Stimulated activated CD4-positive, alpha-beta T cell treated with anti-CD3 and anti-CD28 coated beads, Interleukin-15, amount 100 ng/mL, for 48 hours (primary cell): ENCODE measurements around the gene EHD4.

Source experiments
- DNase-seq, 2 donors: peaks; one replicate each; pipeline ENCODE4 v3.0.0-alpha.2; 2020; ENCODE audit warnings: low read depth in 2 of 2

The EHD4 gene

DNA sequence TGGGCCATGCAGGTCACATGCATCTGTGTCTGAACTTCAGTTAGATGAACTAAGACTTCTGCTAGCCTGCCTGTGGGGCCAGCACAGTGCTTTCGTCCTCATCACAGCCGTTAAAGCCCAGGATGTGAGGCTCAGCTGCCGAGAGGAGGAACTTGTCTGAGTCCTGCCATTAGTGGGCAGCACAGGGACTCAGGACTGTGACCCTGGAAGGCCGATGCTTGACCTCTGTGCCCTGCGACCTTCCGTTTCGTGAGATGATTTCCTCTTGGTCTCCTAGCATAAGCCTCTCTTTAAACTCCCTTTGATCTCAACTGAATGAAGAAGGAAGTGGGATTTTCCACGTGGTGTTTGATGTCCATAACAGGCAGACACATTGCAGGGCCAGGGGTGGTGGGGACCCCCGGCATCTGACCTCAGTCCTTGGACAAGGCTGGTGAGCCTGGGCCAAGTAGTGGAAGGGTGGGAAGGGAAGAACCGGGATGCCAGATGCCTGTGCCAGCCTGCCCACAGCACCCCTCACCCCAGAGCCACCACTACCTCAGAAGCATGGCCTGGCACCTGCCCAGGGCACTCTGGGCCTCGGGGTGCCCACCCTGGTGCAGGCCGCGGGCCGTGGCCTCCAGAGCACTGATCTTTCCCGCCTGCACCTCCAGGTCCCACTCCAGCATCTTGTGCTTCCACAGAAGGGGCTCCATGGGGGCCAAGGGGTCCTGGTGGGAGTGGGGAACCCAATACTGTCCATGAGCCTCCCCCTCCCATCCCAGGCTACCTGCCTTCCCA lies 112.1 kb downstream of the EHD4 start:
- DNase-seq = no peak

DNA sequence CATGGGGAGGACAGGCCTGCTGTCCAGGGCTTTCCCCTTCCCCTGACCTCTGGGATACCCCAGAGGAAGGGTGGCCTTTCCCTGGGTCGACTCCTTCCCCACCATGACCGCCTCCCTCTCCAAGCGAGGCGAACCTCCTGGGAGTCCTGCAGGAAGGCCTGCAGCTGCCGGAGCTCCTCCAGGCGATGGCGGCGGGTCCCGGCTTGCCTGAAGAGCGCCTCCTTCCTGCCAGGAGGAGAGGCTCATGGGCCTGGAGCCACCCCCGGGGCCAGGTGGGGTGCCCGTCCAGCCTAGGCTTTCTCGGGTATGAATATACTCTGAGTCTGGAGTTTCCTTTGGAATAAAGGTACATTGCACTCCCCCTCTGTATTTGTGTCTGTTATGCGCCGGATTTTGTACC lies 113.6 kb downstream of the EHD4 start:
- no peak for DNase-seq

DNA sequence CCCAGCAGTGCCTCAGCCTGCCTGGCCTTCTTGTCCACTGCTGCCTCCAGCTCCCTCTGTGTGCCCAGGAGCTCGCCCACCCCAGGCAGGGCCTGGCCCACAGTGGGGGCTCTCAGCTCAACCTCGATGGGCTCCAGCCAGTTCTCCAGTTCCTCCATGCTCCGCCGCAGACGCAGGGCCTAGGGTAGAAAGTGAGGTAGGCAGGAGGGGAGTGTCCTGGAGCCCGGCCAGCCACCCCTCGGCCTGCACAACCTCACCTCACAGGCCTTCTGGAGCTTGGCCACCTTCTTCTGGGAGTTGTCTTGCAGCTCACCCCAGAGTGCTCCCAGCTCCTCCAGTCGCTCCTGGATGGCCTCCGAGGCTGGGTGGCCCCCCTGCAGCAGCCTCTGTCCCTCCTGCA lies 115.0 kb downstream of the EHD4 start:
- no peak for DNase-seq

DNA sequence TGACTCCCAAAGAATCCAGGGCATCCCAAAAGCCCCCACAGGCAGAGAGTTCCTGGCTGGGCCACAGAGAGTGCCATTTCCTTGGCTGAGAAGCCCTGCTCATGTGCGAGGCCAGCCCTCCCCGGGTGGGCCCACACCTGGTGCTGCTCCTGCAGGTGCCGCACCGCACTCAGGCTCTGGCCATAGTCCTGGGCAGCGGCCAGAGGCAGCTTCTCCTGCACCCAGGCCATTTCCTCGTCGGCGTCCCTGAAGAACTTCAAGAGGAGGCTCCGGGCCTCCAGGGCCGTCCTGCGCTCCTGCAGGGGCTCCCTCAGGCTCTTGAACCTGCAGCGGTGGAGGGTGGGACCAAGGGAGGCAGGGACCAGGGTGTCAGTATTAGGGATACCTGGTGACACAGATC lies 115.6 kb downstream of the EHD4 start:
- DNase-seq = no peak

DNA sequence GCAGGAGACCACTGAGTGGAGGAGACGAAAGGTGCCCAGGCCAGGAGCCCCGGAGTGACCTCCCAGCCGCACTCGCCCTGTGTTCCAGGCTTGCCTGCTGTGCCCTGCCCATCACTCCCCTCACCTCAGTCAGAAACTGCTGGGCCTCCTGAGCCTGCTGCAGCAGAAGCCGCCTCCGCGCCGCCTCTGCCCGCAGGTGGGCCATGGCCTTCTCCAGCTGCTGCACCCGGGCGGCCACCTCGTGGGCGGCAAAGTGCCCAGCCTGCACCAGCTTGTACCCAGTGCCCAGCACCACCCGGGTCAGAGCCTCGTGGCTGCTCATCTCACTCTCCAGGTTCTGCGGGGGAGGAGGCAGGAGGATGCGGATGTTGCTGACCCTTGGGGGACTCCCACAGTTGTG lies 116.1 kb downstream of the EHD4 start:
- DNase-seq = no peak

DNA sequence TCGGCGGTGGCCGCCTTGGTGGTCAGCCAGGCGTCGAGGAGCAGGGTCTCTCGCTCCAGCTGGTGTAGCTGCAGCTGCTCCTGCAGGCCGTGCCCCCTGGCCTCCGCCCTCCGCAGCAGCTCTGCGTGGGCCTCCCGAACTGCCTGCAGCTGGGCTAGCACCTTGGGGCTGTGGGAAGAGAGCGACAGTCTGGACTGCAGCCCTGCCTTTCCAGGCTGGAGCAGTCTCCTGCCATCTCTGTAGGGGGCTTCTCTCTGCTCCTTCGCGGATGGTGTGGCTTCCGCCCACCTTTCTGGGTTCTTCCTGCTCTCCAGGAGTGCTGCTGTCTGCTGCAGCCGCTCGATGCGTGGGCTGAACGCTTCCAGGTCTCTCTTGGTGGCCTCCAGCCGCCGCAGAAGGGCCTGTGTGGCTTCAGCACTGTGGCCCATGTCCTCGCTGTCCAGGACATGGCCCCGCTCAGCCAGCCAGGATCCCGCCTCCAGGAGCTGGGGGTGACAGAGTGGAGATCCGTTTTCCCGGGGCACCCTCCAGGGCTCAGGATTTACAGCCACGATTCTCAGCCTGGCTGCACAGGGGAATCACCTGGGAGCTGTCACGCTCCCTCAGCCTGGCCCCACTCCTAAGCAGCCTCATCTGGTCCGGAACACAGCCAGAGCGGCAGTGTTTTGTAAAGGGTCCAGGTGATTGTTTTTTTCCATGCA lies 116.9 kb downstream of the EHD4 start:
- DNase-seq = no peak

DNA sequence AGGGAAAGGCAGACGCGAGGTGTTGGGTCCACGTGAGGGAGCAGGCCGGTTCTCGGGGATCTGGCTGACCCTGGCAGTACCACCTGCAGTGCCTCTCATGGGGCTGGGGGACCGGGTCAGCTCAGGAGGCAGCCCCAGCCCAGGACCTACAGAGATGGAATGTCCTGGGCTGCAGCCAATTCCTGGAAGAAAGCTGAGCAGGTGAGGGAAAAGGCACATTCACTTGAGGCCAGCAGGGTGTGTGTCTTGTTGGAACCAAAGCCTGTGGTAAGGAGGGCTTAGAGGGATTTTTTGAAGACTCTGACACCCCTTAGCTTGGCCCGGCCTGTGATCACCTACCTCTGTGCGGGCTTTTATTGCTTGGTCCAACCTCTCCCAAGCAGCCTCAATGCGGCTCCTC lies 117.9 kb downstream of the EHD4 start:
- no peak for DNase-seq

DNA sequence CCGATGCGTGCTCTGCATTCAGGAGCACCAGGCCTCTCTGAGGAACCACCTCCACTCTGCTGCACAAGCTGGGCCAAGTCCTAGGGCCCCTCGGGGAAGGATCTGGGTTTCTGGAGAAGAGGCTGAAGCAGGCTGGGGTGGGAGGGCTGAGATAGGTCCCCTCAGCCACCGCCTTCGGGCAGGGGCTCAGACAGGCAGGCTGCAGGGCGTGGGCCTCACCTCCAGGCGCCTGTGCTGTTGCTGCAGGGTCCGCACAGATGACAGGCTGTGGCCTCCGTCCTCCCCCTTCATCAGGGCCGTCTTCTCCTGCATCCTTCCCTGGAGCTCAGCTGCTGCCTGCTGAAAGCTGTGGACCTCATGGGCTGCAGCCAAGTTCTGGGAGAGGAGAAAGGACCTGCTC lies 118.5 kb downstream of the EHD4 start:
- no peak for DNase-seq

DNA sequence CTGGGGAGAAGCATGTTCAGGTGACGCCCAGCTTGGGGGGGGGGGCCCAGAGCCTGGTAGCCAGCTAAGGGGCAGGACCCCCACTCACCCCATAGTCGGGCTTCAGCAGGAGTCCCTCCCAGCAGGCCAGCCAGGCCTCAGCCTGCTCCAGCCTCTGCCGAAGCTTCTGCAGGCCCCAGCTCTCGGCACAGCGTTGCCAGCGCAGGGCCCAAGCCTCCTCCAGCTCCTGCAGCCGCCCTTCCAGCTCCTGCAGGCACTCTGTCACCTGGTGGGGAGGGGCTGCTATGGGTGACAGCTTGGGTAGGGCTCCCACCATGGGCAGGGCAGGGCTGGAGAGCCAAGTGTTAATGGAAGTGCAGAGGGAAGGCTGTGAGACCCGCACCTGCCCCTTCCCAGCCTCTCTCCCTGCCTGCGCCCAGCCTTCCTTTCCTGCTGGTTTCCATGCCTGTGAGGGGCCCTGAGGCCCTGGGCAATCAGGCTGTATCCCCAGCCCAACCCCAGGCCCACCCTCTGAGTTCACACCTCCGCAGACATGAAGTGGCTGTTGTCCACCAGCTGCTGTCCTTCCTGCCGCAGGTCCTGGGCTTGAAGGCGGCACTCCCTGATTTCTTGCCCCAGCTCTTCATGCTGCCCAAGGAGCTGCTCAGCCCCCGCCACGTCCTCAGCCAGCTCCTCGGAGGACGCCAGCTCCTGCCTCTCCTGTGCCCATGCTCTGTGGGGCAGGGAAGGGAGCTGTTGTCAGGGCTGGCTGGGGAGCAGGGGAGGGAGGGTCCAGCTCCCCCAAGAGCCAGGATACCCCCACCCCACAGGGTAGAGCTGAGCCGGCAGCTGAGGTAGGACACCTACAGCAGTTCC lies 119.4 kb downstream of the EHD4 start:
- DNase-seq = no peak

DNA sequence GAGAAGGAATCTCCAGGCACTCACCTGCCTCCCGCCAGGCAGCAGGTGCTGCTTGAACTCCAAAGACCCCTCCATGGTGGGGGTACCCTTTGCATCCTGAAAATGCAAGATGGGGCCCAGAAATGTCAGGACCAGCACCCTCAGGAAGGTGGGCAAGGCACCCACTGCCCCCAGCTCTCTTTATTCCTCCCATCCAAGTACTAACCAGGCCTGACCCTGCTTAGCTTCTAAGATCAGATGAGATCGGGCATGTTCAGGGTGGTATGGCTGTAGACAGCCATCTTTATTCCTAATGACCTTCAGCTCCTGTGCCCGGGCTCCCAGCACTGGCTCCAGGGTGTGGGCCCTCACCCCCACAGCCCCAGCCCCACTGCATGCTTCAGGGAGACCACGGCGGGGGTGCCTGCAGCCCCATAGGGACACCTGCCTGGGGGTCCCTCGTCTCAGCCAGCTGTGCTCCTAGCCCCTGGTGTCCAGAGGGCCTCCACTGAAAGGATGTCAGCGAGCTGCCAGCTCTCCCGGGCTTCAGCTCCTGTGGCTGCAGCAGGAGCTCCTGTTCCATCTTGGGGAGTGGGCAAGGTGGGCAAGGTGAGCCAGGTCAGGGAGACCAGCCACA lies 120.5 kb downstream of the EHD4 start:
- DNase-seq = no peak

DNA sequence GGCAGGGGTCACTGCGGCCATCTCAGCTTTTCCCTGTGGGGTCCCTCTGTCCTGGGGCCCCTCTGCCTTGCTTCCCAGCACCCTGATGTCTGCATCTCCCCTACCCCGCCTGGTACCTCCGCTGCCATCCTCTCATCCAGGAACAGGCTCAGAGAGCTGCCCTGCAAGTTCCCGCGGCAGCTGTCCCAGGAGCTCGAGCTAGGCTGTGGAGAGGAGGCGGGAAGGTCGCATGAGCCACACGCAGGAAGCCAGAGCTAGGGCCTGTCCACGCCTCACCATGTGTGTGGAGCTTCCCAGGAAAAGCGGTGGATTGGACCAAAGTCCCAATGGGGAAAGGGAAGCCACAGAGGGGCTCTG lies 121.2 kb downstream of the EHD4 start:
- DNase-seq = no peak

DNA sequence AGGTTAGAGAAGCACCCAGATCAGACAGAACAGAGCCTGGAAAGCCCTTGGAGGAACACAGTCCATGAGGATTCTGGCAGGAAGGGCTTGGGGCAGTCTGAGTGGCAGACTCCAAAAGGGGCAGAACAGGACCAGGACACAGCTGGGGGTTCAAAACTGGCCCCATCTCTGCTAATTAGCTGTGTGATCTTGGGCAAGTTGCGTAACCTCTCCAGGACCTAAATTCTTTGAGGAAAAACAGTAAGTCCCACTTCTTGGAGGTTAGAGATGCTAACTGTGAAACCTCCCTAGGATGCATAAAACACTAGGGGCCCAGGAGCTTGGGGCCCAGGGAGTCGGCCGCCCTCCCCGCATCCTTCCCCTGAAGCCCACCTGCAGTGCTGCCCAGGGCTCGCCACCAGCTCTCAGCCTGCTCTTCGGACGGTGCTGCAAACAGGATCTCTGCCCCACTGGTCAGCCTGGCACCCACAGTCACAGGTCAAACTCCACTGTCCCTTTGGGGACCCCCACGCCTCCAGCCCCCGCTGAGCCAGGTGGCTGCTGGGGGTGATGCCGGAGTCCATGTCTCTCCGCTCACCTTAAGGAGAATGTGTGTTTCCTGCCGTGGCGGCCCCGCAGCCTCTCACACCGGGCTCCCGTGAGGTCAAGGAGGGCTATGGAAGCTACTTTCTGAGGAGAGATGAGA lies 121.7 kb downstream of the EHD4 start:
- DNase-seq = no peak

DNA sequence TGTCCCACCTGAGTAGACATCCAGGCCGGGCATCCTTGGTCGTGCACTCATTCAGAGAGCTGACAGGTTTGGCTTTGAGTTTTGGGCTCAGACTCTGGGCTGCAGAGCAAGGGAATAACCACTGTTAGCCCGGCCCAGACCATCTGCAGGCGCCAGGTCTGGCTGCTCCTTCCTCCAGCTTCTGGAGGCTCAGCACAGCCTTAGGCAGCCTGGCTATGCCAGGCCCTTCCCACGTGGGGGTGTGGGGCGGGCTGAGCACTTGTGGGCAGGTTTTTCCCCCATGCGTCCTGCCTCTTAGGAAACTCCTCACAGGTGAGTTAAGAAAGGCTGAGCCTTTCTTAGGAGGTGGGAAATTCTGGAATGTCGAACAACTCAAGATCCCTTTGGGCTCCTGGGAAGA lies 122.5 kb downstream of the EHD4 start:
- no peak for DNase-seq

DNA sequence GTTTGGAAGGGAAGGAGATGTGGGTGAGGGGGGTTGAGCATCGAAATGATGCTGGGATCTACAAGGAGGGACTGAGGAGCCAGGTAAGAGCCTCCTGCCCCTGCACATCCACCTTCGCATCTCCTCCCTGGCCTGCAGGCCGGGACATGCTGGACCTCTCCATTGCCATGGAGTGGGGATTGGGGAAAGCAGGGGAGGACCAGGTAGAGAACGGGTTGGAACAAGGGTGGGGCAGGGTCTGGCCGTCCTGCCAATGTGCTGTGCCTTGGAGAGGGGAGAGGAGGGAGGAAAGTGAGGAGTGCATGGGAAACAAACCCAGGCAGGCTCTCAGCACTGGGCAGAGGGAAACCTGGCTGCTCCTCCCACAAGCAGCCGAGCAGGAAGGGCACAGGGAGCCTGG lies 123.2 kb downstream of the EHD4 start:
- DNase-seq = no peak

DNA sequence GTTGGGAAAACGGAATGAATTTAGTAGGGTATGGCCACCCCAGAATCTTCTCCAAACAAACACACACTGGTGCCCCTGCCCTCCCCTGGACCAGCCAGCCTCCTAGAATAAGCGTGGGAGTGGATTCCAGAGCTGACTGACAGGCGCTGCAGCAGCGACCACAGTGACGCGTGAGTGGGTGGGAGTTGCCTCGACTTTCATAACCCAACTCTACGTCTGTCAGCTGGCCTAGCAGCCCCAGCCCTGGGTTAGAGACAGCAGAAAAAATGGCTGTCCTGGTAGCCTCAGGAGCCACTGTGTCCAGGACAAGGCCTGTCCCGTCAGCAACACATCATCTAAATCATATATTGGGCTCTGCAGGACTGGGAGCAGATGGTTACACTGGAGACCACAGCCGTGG lies 123.7 kb downstream of the EHD4 start:
- DNase-seq = peak; percentile 34 to 60

DNA sequence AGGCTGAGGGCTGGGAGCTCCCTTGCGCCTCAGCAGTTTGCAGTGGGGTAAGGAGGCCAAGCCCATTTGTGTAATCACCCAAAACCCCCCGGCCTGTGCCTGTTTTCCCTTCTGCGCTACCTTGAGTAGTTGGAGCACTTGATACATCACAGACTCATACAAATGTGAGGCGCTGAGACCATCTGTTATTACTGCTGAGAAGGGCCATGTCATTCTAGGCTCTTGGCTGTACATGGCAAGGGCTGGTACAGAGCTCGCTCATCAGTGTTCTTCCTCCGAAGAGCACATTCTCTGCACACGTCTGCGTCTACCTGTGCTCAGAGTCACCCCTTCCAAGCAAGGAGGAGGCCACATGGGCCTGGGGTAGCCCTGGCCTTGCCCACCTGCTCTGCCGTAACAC lies 124.4 kb downstream of the EHD4 start:
- DNase-seq = no peak

DNA sequence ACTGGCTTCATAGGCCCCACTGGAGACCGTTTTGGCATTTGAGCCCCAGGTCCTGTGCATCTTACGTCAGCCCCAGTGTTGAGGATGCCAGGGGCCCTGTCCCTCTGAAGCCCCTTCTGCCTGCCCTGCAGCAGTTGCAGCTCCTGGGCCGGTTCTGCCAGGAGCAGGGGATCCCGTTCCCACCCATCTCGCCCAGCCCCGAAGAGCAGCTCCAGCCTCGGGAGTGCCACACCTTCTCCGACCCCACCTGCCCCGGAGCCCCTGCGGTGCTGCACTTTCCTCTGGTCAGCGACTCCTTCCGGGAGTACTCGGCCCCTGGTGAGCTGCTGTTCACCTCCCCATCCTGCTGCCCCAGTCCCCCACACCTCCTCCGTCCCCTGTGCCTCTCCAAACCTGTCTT lies 125.2 kb downstream of the EHD4 start:
- no peak for DNase-seq
